SK-N-DZ (cell line): Measurements from ENCODE around the gene H6PD.

Experiments
- DNase-seq: peaks from one replicate; pipeline ENCODE4 v3.0.0-alpha.2; 2015; ENCODE audit warnings: low spot score

Gene H6PD

DNA sequence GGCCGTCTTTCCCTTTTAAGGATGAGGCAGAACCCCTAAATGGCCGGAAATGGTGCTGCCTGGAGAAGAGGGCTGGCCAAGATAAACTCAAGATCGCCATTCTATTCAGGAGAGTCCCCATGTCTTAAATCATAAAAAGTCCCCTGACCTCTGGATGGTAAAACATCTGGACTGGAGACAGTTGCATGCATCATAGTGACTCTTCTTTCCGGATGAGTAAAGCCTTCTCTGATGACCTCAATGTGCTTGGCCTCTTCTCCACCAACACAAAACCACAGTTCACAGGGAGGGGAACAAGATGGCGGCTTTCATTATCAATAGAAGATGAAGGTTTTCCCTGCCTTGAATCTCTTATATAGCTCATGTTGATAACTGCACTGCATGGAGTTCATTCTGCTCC is 27.5 kb upstream of the H6PD start:
- DNase-seq = no peak

DNA sequence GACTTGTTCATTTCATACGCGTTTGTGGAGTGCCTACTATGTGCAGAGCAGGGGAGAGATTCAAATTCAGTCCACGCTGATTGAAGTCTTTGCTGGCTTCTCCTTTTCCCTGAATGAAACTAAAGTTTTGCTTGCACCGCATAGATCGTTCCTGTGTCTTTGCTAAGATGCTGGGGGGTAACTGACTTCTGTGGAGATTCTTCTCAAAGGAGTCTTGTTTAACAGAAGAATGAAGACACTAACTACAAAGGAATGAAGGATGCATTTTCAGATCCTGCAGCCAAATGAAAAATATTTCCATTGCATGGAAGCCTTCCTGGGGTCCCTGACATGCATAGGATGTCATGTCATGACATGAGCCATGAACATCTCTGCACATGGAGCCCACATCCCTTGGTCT is 26.9 kb upstream of the H6PD start:
- DNase-seq = no peak

GRCh38 chr1:9211291-9211811 is 23.2 kb upstream of the H6PD start:
- DNase-seq = no peak

GRCh38 chr1:9212735-9213134 is 21.8 kb upstream of the H6PD start:
- DNase-seq = no peak

GRCh38 chr1:9213956-9214355 is 20.6 kb upstream of the H6PD start:
- no peak for DNase-seq

DNA sequence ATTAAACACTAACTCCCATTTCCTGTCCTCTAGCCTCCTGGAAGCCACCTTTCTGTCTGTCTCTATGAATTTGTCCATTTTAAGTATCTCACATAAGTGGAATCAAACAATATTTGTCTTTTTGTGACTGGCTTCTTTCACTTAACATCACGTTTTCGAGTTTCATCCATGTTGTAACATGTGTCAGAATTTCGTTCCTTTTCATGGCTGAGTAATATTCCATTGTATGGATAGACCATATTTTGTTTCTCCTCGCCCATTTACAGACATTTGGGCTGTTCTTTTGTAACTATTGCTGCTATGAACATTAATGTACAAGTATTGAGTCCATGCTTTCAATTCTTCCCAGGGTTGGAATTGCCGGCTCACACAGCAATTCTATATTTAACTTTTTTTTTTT is 15.7 kb upstream of the H6PD start:
- DNase-seq = no peak

DNA sequence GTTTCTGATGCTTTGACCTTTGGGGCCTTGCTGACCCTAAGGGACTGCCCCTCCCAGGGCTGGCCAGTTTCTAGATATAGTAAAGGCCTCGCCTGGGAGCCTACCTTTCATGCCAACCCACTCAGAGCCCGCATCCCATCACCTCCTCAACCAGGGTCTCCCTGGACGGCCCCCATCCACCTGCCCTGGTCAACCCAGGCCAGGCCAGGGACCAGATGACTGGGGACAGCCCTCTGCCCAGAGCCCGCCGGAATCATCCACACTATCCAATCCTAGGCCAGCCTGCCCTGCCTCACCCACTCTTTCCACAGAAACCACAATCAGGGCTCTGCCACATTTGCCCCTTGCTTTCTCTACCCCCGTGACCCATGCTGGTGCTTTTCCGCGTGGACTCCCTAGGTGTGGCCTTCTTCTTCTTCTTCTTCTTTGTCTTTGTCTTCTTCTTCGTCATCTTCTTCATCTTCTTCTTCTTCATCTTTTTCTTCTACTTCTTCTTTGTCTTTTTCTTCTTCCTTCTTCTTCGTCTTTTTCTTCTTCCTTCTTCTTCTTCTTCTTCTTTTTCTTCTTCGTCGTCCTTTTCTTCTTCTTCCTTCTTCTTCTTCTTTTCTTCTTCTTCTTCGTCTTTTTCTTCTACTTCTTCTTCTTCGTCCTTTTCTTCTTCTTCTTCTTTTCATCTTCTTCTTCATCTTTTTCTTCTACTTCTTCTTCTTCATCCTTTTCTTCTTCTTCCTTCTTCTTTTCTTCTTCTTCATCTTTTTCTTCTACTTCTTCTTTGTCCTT is 11.5 kb upstream of the H6PD start:
- no peak for DNase-seq

DNA sequence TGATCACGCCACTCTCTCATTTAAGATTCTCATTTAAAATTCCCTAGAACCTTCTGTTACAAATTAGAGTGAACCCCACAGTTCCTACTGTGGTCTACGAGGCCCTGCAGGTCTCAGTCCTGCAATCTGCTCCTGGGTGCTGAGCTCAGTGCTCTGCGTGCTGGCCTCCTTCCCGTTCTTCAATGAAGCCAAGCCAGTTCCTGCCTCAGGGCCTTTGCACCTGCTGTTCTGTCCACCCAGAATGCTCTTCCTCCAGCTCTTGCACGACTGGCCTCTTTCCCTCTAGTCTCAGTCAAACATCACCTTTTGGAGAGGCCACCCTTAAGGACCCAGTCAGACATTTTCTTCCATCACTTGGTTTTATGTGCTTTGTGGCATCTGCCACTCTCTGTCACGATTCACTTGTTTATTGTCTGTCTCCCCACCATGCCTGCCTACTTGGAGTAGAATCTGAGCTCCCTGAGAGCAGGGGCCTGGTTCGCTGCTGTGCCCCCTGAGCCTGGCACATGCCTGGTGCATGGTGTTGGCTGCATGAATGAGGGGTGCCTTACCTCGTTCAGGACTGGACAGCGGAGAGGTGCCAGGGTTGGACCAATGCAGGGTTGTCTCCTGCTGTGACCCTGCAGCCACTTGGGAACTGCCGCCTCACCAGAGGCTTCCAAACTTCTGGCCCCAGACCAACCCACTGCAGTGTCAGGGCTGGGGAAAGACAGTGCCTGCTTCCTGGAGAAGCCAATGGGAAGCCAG is 9.7 kb upstream of the H6PD start:
- no peak for DNase-seq

DNA sequence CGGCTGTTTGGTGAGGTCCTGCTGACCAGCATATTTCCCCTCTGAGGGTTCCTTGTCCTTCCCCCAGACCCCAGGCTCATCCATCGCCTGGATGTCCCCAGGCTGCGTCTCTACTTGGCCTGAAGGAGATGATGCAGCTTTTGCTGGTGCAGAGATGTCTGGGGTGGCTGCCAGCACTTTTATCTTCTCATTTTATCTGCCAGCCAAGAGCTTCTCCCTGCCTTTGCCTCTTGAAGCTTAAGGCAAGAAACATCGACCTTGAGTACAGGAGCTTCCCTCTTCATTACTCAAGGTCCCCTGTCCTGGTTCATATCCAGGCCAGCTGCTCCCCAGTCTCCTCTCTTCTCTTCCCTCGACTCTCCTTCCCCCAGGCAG is 9.2 kb upstream of the H6PD start:
- no peak for DNase-seq

DNA sequence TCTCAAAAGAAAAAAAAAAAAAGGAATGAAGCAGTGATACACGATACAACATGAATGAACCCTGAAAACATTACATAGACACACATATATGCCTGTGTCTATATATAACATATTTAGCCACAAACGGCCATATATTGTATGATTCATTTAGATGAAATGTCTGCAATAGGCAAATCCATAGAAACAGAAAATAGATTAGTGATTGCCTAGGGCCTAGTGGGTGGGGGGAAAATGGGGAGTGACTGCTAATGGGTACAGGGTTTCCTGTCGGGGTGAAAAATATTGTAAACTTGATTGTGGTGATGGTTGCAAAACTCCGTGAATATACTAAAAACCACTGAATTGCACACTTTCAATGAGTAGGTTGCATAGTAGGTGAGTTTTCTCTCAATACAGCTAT is 6.0 kb upstream of the H6PD start:
- DNase-seq = no peak

DNA sequence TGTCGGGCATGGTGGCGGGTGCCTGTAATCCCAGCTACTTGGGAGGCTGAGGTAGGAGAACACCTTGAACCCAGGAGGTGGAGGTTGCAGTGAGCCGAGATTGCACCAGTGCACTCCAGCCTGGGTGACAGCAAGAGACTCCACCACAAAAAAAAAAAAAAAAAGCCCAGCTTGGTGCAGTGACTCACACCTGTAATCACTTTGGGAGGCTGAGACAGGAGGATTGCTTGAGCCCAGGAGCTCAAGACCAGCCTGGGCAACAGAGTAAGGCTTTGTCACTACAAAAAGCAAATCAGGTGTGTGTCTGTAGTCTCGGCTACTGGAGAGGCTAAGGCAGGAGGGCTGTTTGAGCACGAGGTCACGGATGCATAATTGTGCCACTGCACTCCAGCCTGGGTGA is 5.0 kb upstream of the H6PD start:
- DNase-seq = no peak

- no peak for DNase-seq
Measured at GRCh38 chr1:9230869-9231533, 3.6 kb upstream of the H6PD start.

DNA sequence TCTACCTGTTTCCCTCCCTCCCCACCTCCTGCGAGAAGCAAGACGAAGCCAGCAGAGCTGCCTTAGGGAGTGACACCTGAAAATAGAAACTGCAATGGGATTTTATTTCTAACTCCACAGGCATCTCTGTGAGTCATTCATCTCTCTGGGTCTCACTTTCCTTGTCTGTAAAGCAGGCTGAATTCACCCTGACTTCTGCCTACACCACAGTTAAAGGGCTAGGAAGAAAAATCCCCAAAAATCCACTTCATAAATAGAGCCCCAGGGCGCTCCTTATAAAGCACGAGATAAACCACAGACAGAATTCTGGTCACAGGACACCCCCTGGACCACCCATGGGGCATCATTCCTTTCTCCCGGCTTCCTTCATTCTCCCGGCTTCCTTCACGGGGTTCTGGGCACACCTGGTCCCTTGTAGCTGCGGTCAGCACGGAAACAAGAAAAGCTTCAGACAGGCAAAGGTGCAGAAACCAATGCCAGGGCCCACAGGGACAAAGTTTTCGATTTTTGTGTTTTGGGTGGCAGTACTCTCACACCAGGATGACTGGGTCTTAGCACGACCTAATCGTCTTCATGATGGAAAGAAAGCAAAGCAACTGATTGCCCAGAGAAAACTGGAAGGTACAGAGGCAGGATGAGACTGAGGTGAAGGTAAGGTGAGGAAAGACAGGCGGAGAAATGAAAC is 2.8 kb upstream of the H6PD start:
- DNase-seq = no peak

DNA sequence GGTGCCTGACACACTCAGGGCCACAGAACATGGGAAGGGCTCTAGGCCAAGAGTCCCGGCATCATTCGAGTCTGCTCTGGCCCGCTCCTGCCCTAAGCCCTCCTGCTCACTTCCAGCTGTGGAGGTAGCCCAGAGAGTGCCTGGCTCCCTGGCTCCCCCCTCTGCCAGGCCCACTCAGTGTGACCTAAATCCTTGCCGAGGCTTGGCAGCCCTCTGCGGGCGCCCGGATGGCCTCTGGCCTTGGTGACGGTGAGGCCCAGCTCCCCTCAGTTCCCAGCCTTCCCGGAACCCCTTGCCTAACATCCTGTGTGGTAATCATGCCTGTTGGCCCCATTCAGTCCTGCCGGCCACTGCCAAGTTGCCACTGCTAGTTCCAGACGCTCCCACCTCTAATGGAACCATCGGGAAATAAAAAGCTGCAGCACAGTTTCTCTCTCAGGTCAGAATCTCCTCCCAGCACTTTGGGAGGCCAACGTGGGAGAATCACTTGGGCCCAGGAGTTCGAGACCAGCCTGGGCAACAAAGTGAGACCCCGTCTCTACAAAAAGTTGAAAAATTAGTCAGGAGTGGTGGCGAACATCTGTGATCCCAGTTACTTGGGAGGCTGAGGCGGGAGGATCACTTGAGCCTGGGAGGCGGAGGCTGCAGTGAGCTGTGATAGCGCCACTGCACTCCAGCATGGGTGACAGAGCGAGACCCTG is 1.2 kb upstream of the H6PD start:
- no peak for DNase-seq

DNA sequence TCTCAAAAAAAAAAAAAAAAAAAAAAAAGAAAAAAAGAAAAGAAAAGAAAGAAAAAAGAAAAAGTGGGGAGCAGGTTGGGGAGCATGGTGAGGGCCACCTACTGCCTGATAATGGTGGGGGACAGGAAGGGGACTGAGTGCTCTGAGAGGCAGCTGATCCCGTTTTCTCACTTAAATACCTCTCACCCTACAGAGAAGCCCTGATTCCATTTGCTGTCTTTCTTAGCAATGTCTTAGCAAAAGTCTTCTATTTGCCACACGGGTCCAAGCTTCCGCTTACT is 692 bp upstream of the H6PD start:
- DNase-seq = no peak

DNA sequence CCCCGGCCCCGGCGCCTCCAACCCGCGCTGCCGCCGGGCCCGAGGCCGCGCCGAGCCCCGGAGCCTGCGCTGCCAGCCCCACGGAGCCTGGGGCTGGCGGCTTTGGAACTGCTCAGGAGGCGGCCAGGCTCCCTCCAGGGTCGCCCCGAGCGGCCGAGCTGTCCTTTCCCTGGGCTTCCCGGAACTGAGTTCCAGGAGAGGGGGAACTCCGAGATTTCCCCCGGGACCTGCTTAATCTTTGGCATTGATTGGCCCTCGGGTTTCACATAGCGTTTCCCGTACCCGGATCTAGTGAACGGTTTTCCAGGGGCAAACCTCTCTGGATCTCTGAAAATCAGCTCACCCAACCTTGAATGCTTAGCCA is 504 bp downstream of the H6PD start:
- DNase-seq = peak; percentile 57

DNA sequence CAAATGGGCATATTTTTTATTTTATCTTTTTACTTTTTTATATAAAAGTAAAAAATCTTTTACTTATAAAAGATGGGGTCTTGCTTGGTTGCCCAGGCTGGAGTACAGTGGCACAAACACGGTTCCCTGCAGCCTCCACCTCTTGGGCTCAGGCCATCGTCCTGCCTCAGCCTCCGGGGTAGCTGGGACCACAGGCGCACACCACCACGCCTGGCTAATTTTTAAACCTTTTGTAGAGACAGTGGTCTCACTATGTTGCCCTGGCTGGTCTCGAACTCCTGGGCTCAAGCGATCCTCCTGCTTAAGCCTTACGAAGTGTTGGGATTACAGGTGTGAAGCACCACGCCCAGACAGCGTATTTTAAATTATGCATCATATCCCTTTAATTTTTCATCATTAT is 986 bp downstream of the H6PD start:
- no peak for DNase-seq

- DNase-seq = no peak
Measured at GRCh38 chr1:9238134-9238533, 3.6 kb downstream of the H6PD start.

- DNase-seq = no peak
Measured at GRCh38 chr1:9238550-9238949, 4.0 kb downstream of the H6PD start.

GRCh38 chr1:9239622-9240401 is 5.2 kb downstream of the H6PD start:
- DNase-seq = no peak
